Right lobe of liver (tissue), 6 donors: Measurements from ENCODE around the gene ITSN1. TPM values are rescaled to one million over a fixed set of nuclear protein-coding genes. Genes with fewer than 3 reads are reported as not detected.

Experiments used
- ATAC-seq, 4 donors: fragments of 200-7000 bp; cut with Tn5 transposase; one replicate each; pipeline ENCODE4 v1.9.1; 2020; ENCODE audit warnings: mild to moderate bottlenecking in 4 of 4, moderate library complexity in 4 of 4
- DNase-seq, 3 donors: peaks; one replicate each; pipeline ENCODE4 v3.0.0-alpha.2; 2020
- H3K27ac ChIP-seq, 3 donors: fragments of 200-600 bp; one replicate each; pipeline ENCODE4 v1.8.0; 2022
- H3K27me3 ChIP-seq, 2 donors: fragments of 200-600 bp; one replicate each; pipeline ENCODE4 v1.8.0; 2022
- H3K36me3 ChIP-seq, 4 donors: fragments of 200-600 bp; sonication (generic) in 1 of 4; one replicate each; pipeline versions ENCODE4 v1.5.1 to v1.8.0; 2017 to 2022; ENCODE audit warnings: control low read depth in 1 of 4
- H3K4me1 ChIP-seq, 4 donors: fragments of 200-600 bp; sonication (generic) in 1 of 4; one replicate each; pipeline versions ENCODE4 v1.5.1 to v1.8.0; 2017 to 2022; ENCODE audit warnings: control low read depth in 1 of 4
- H3K4me3 ChIP-seq, 3 donors: fragments of 200-600 bp; one replicate each; pipeline ENCODE4 v1.8.0; 2022
- H3K9me3 ChIP-seq, 4 donors: fragments of 200-600 bp; sonication (generic) in 1 of 4; one replicate each; pipeline versions ENCODE4 v1.5.1 to v1.8.0; 2017 to 2022; ENCODE audit warnings: control low read depth in 1 of 4
- POLR2A ChIP-seq: fragments of 450-650 bp; IDR thresholded peaks from one replicate; pipeline ENCODE4 v1.6.1; 2017; ENCODE audit warnings: antibody characterized with exemption, mild to moderate bottlenecking
- WGBS: methylation state at CpG from one replicate; pipeline ENCODE4 v1.1.6; 2018; ENCODE audit warnings: low coverage, low lambda C conversion rate; ENCODE audit not compliant: insufficient coverage; ENCODE audit errors: missing lambda C conversion rate; 5-methylcytosine and 5-hydroxymethylcytosine counted together
- intact Hi-C, 2 donors: fragments of 100-400 bp; cut with DNase I; formaldehyde crosslinking; loops; one replicate each; pipeline versions ENCODE4 v1.11.2 to v1.14.1; 2022
- total RNA-seq, 6 experiments: library from RNA; depleted of rRNA in 2 of 6; stranded (reverse); fragments of >200 nt in 2 of 6; fragmentation: NEBNext Ultra II Directional in 3 of 6; extraction: Animal tissue kit (Norgen Biotek cat#: 25700) in 3 of 6; gene quantifications; one replicate each; pipeline versions ENCODE4 v1.1.0 to v1.2.4, GENCODE V29; 2016 to 2023
- TF ChIP-seq, protein P1 (sequence below), 4 donors: fragments of 200-600 bp in 3 of 4; fragments of 450-650 bp in 1 of 4; IDR thresholded peaks; one replicate each; pipeline versions ENCODE4 v1.5.1 to v1.8.0; 2016 to 2022; ENCODE audit warnings: antibody characterized with exemption in 4 of 4, mild to moderate bottlenecking in 2 of 4
- donor health status: DM: no; HTN: yes; CAD: no.
- donor health status: DM: no; HTN: no; CAD: no.
- donor health status: DM: no; HTN: no; CAD: no.
- donor health status: DM: no; HTN: yes; CAD: no.
- donor health status: DM: no; HTN: yes; CAD: no.

Gene ITSN1
- total RNA-seq, 6 experiments from 2014 or later: 27.8 to 63.1 (median 33.8) TPM

- TF ChIP-seq, protein P1, sequence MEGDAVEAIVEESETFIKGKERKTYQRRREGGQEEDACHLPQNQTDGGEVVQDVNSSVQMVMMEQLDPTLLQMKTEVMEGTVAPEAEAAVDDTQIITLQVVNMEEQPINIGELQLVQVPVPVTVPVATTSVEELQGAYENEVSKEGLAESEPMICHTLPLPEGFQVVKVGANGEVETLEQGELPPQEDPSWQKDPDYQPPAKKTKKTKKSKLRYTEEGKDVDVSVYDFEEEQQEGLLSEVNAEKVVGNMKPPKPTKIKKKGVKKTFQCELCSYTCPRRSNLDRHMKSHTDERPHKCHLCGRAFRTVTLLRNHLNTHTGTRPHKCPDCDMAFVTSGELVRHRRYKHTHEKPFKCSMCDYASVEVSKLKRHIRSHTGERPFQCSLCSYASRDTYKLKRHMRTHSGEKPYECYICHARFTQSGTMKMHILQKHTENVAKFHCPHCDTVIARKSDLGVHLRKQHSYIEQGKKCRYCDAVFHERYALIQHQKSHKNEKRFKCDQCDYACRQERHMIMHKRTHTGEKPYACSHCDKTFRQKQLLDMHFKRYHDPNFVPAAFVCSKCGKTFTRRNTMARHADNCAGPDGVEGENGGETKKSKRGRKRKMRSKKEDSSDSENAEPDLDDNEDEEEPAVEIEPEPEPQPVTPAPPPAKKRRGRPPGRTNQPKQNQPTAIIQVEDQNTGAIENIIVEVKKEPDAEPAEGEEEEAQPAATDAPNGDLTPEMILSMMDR (IDR thresholded peaks at IDR 0.05): no peak
- no peak for TF ChIP-seq POLR2A
- no peak for ATAC-seq
- Histone ChIP-seq H3K27ac (no peak overlapping the region), H3K9me3 (no peaks in the 10 kb centered on the region), H3K36me3 (no peaks in the 10 kb centered on the region), H3K4me1 (peaks cover 0 to 3% (median 0%) of the 10 kb centered on the region in 4 donors), H3K27me3 (no peaks in the 10 kb centered on the region), H3K4me3 (no peak overlapping the region)
- 93% methylated on average over 6 of the region's 6 CpGs for WGBS
- intact Hi-C loops: loop anchor here in 1 of 2 donors (10.0 kb wide), 1 partner anchor 50 kb away; no protein-coding TSS in a partner anchor
- DNase-seq: no peak
Measured at GRCh38 chr21:33844890-33845205, 202.5 kb downstream of the ITSN1 start.

DNA sequence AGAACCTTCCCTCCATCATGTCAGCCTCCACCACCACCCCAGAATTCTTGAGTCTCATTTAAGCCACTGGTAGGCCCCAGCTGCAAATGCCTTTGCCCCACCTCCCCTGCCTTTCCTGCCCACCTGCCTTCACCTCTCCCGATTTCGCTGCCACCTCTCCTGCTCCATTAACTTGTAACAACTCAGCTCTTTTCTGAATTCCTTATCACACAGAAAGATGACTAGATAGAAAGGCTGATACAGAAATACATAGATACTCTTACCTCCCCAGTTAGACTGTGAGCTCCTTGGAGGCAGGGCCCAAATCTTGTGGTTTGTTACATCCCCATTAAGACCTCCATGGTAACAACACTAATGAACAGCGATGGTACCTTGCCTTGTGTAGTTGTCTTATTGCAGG, 203.8 kb downstream of the ITSN1 start:
- Histone ChIP-seq H3K4me3 (no peak overlapping the region), H3K4me1 (peaks cover 0 to 3% (median 0%) of the 10 kb centered on the region in 4 donors), H3K27me3 (no peaks in the 10 kb centered on the region), H3K9me3 (no peaks in the 10 kb centered on the region), H3K27ac (no peak overlapping the region), H3K36me3 (no peaks in the 10 kb centered on the region)
- intact Hi-C loops: loop anchor here in 1 of 2 donors (10.0 kb wide), 1 partner anchor 49 kb away; no protein-coding TSS in a partner anchor
- ATAC-seq: no peak
- 100% methylated on average over 2 of the region's 3 CpGs for WGBS
- TF ChIP-seq, protein P1 (IDR thresholded peaks at IDR 0.05): no peak
- TF ChIP-seq POLR2A: no peak
- DNase-seq: no peak

- no peak overlapping the region for H3K4me3 ChIP-seq
Measured at GRCh38 chr21:33847588-33848248, 205.4 kb downstream of the ITSN1 start.

GRCh38 chr21:33848249-33848953, 206.1 kb downstream of the ITSN1 start:
- Histone ChIP-seq H3K27me3 (no peaks in the 10 kb centered on the region), H3K36me3 (no peaks in the 10 kb centered on the region), H3K4me3 (no peak overlapping the region), H3K27ac (no peak overlapping the region), H3K9me3 (no peaks in the 10 kb centered on the region), H3K4me1 (no peaks in the 10 kb centered on the region)
- ATAC-seq (no peak), DNase-seq (no peak)
- TF ChIP-seq, protein P1 (IDR thresholded peaks at IDR 0.05): no peak
- no peak for TF ChIP-seq POLR2A
- WGBS: 90% methylated on average over 5 of the region's 17 CpGs
- intact Hi-C loops: loop anchor here in 1 of 2 donors (10.0 kb wide), 1 partner anchor 46 kb away; no protein-coding TSS in a partner anchor

More at GRCh38 chr21:33847588-33848248, 205.4 kb downstream of the ITSN1 start:
- peaks cover 0 to 2% (median 0%) of the 10 kb centered on the region in 4 donors for H3K4me1 ChIP-seq
- H3K27me3 ChIP-seq: no peaks in the 10 kb centered on the region
- H3K36me3 ChIP-seq: no peaks in the 10 kb centered on the region
- intact Hi-C loops: loop anchor here in 1 of 2 donors (10.0 kb wide), 1 partner anchor 47 kb away; no protein-coding TSS in a partner anchor
- no peak for ATAC-seq
- DNase-seq: no peak
- H3K27ac ChIP-seq: no peak overlapping the region
- no peaks in the 10 kb centered on the region for H3K9me3 ChIP-seq
- TF ChIP-seq, protein P1 (IDR thresholded peaks at IDR 0.05): no peak
- TF ChIP-seq POLR2A: no peak
- WGBS: 75% methylated on average over 6 of the region's 19 CpGs
